Glutamatergic neuron (in vitro differentiated cells): ENCODE data around the gene CD1E. TPM values are rescaled to one million over a fixed set of nuclear protein-coding genes. Genes with fewer than 3 reads are reported as not detected.

Experiments
- DNase-seq: peaks from one replicate; pipeline ENCODE4 v3.0.0; 2022
- H3K27ac Mint-ChIP-seq: one replicate; pipeline ENCODE4 v1.8.0; 2020; ENCODE audit warnings: mild to moderate bottlenecking, mixed read lengths, inconsistent platforms; ENCODE audit not compliant: unreplicated experiment
- H3K27me3 Mint-ChIP-seq: one replicate; pipeline ENCODE4 v1.8.0; 2020; ENCODE audit warnings: mild to moderate bottlenecking, moderate library complexity, mixed read lengths, inconsistent platforms; ENCODE audit not compliant: unreplicated experiment
- H3K36me3 Mint-ChIP-seq: one replicate; pipeline ENCODE4 v1.8.0; 2020; ENCODE audit warnings: mild to moderate bottlenecking, mixed read lengths, inconsistent platforms; ENCODE audit not compliant: unreplicated experiment
- H3K4me1 Mint-ChIP-seq: one replicate; pipeline ENCODE4 v1.8.0; 2020; ENCODE audit warnings: mild to moderate bottlenecking, low read depth, mixed read lengths, inconsistent platforms; ENCODE audit not compliant: unreplicated experiment
- H3K4me3 Mint-ChIP-seq: one replicate; pipeline ENCODE4 v1.8.0; 2020; ENCODE audit warnings: mild to moderate bottlenecking, mixed read lengths, inconsistent platforms; ENCODE audit not compliant: unreplicated experiment
- H3K9me3 Mint-ChIP-seq: one replicate; pipeline ENCODE4 v1.8.0; 2020; ENCODE audit warnings: mild to moderate bottlenecking, moderate library complexity, mixed read lengths, inconsistent platforms; ENCODE audit not compliant: unreplicated experiment
- CTCF ChIP-seq: fragments of 200-600 bp; sonication (generic); IDR thresholded peaks from one replicate; pipeline ENCODE4 v1.5.0; 2021; ENCODE audit not compliant: partially characterized antibody, unreplicated experiment
- total RNA-seq: library from RNA; stranded (reverse); fragmentation: NEBNext Ultra II Directional; extraction: Animal tissue kit (Norgen Biotek cat#: 25700); gene quantifications from one replicate; pipeline ENCODE4 v1.2.1, GENCODE V29; 2021; ENCODE audit not compliant: unreplicated experiment

The CD1E gene
- total RNA-seq, 1 donor from 2014 or later = not detected

DNA sequence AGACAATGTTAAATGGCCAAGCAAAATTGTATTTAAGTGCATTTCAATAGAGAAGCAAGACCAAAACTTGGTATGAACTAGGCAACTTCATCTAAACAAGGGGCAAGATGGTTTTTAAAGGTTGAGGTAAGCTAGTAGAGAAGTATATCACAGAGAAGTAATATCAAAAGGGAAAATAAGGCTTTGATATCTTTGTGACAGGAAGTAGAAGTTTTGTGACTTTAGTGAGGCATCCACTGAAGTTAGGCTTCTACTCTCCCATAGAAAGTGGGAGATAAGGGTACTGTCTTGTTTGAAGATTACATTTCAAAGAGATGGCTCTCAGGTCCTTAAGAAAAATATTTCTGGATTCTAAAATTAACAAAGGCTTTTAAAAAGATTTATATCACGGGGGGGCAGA lies 36.6 kb downstream of the CD1E start:
- Mint-ChIP-seq H3K36me3 (no peaks in the 10 kb centered on the region), H3K4me1 (no peaks in the 10 kb centered on the region), H3K27me3 (peaks cover 2% of the 10 kb centered on the region), H3K4me3 (no peak overlapping the region), H3K9me3 (no peaks in the 10 kb centered on the region), H3K27ac (no peak overlapping the region)
- no peak for TF ChIP-seq CTCF
- DNase-seq = no peak

GRCh38 chr1:158391099-158391498 lies 37.4 kb downstream of the CD1E start:
- no peak overlapping the region for H3K4me3 Mint-ChIP-seq
- TF ChIP-seq CTCF = no peak
- H3K27ac Mint-ChIP-seq = no peak overlapping the region
- DNase-seq = no peak
- H3K9me3 Mint-ChIP-seq = no peaks in the 10 kb centered on the region
- H3K27me3 Mint-ChIP-seq = peaks cover 2% of the 10 kb centered on the region
- no peaks in the 10 kb centered on the region for H3K4me1 Mint-ChIP-seq
- H3K36me3 Mint-ChIP-seq = no peaks in the 10 kb centered on the region

DNA sequence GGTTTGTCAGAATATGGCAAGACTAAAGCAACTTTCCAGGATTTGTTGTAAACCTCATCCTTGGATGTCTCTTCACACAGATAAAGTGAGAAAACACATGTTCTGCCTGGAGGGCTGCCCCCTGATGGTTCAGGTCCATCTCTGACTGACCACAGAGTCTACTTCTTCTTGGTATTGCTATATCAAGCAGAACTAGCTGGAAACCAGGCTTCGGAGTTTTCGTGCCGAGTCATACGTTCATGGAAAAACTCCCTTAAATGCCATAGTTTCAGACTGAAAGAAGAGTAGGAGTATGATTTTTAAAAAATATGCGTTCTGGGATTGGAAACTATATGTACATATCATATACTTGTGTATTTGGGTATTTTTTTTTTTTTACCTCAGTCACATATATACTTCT lies 39.8 kb downstream of the CD1E start:
- H3K27me3 Mint-ChIP-seq = no peaks in the 10 kb centered on the region
- H3K36me3 Mint-ChIP-seq = no peaks in the 10 kb centered on the region
- DNase-seq = no peak
- TF ChIP-seq CTCF = no peak
- no peaks in the 10 kb centered on the region for H3K4me1 Mint-ChIP-seq
- no peaks in the 10 kb centered on the region for H3K9me3 Mint-ChIP-seq
- H3K4me3 Mint-ChIP-seq = no peak overlapping the region
- H3K27ac Mint-ChIP-seq = no peak overlapping the region

- Mint-ChIP-seq H3K4me1 (no peaks in the 10 kb centered on the region), H3K9me3 (no peaks in the 10 kb centered on the region)
These were observed 43.0 kb downstream of the CD1E start for GRCh38 chr1:158396646-158397045.

More at GRCh38 chr1:158396646-158397045, 43.0 kb downstream of the CD1E start:
- TF ChIP-seq CTCF = no peak
- Mint-ChIP-seq H3K4me3 (no peak overlapping the region), H3K27ac (no peak overlapping the region), H3K27me3 (no peaks in the 10 kb centered on the region), H3K36me3 (no peaks in the 10 kb centered on the region)
- DNase-seq = no peak
